H54 (cell line): ENCODE measurements around the gene RNF150.
"Not testable (repeated sequence)": the region's sequence is repeated elsewhere in the genome, so short reads cannot be mapped to it uniquely, and the experiment has no call there.

Experiments
- DNase-seq: peaks from one replicate; pipeline ENCODE4 v3.0.0; 2011; ENCODE audit warnings: low spot score, mixed read lengths; ENCODE audit not compliant: insufficient read length
- FAIRE-seq: peaks from 3 replicates; lab custom pipeline; 2011; peaks lifted over from hg19 to GRCh38; lab: Jason Lieb, UNC
- POLR2A ChIP-seq: IDR thresholded peaks from 2 replicates; pipeline ENCODE4 v1.6.1; 2011; ENCODE audit warnings: low read depth, mild to moderate bottlenecking, low read length

RNF150 gene

GRCh38 chr4:140844061-140844460, 289.2 kb downstream of the RNF150 start:
- no peak for TF ChIP-seq POLR2A
- FAIRE-seq (no peak), DNase-seq (no peak)

- DNase-seq (no peak), FAIRE-seq (no peak)
- TF ChIP-seq POLR2A = no peak
Measured at GRCh38 chr4:140841186-140841585, 292.1 kb downstream of the RNF150 start.

- DNase-seq (no peak), FAIRE-seq (no peak)
- no peak for TF ChIP-seq POLR2A
Measured at GRCh38 chr4:140839888-140840790, 293.1 kb downstream of the RNF150 start.

GRCh38 chr4:140839406-140839805, 293.9 kb downstream of the RNF150 start:
- no peak for FAIRE-seq
- no peak for TF ChIP-seq POLR2A
- no peak for DNase-seq

- FAIRE-seq (no peak), DNase-seq (no peak)
- TF ChIP-seq POLR2A = no peak
Measured at GRCh38 chr4:140837736-140838135, 295.5 kb downstream of the RNF150 start.

- TF ChIP-seq POLR2A = no peak
- DNase-seq = no peak
- no peak for FAIRE-seq
Measured at GRCh38 chr4:140834839-140835495, 298.3 kb downstream of the RNF150 start.

- TF ChIP-seq POLR2A = no peak
- FAIRE-seq (no peak), DNase-seq (no peak)
Measured at GRCh38 chr4:140833280-140833679, 300.0 kb downstream of the RNF150 start.

- FAIRE-seq = no peak
- DNase-seq = no peak
- no peak for TF ChIP-seq POLR2A
Measured at GRCh38 chr4:140829825-140830224, 303.4 kb downstream of the RNF150 start.

GRCh38 chr4:140826701-140827027, 306.6 kb downstream of the RNF150 start:
- FAIRE-seq = no peak
- no peak for DNase-seq
- no peak for TF ChIP-seq POLR2A

GRCh38 chr4:140820520-140820919, 312.7 kb downstream of the RNF150 start:
- FAIRE-seq, DNase-seq: not testable (repeated sequence)

- DNase-seq (no peak), FAIRE-seq (no peak)
- TF ChIP-seq POLR2A = no peak
Measured at GRCh38 chr4:140819610-140820009, 313.7 kb downstream of the RNF150 start.

- no peak for TF ChIP-seq POLR2A
- FAIRE-seq (no peak), DNase-seq (no peak)
Measured at GRCh38 chr4:140818433-140818832, 314.8 kb downstream of the RNF150 start.

- TF ChIP-seq POLR2A = no peak
- no peak for DNase-seq
- FAIRE-seq = no peak
Measured at GRCh38 chr4:140816806-140817510, 316.3 kb downstream of the RNF150 start.

- DNase-seq (no peak), FAIRE-seq (no peak)
- TF ChIP-seq POLR2A = no peak
Measured at GRCh38 chr4:140813804-140814203, 319.5 kb downstream of the RNF150 start.
